Measurements from ENCODE around the gene C4orf51.

Gene C4orf51

DNA sequence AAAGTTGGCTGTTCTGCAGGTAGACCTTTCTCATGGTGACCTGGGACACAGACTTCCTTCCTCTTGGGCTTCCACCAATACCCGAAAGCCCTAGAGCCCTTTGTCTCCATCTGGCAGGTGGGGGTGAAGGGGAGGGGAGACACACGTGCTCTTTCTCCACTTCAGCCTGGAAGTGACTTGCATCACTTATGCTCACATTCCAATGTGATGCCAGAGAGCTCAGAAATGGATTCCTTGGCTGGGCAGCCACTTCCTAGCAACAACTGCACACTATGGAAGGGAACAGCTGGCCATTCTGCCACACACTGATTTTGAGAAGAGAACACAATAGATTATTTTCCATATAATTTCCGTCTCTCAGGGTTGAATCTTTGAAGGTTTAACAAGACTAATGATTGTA is 36.3 kb downstream of the C4orf51 start:
- DNase-seq: no peak

GRCh38 chr4:145716661-145717200 is 36.8 kb downstream of the C4orf51 start:
- DNase-seq: no peak

DNA sequence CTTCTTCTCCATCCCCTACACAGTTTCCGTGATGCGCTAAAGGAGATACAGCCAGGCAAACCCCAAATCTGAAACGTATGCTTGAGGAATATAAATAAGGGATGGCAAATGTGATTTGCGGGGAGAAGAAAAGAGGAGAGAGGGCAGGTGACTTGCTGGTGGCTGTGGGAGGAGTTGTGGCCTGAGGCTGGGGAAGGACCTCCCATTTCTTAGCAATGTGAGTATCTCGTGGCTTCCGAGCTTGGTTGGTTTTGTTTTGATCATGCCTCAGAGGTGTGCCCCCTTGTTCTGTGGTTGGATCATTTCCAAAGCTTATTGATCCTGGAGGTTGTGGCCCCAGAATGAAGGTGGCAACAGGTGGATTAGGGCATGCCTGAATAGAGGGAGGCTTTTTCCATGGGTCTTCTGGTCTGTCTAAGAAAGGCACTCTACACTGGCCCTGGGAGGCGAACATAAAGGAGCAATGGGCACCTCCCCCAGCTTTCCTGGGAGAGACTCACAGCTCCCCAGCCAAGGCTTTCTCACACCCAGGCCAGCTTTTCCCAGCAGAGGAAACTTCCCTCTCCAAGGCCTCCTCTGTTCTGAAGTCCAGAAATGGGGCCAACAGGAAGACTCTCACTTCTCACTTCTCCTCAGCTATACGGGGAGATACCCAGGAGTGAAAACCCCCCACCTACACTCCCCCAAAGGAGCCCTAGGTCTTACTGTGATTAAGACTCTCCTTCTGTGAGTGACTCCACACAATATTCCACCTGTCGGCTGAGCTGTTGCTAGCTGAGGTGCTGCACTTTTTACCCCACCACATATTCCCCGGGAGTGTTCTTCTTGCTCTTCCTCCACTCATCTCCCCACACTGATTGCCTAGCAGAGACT is 40.0 kb downstream of the C4orf51 start:
- DNase-seq: no peak

DNA sequence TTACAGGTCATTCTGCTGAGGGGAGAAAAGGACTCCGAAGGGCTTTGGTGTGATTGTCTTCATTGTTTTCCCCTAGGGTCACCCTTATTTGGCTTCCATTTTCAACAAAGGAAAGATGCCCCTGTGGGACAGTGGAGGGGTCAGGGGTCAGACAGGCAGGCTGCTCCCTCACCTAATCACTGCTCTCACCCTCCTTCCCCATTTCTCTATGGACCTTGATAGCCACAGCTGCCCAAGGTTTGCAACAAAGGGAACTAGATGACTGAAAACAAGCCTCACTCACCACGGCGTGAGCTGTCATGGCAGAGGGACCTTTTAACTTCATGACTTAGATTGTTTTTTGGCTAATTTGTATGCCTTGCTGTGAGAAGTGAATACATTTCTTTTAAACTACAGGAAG is 40.7 kb downstream of the C4orf51 start:
- no peak for DNase-seq

- no peak for DNase-seq
Measured at GRCh38 chr4:145722561-145722960, 42.6 kb downstream of the C4orf51 start.

GRCh38 chr4:145723336-145723735 is 43.4 kb downstream of the C4orf51 start:
- DNase-seq: no peak

- DNase-seq: no peak
Measured at GRCh38 chr4:145730026-145730425, 50.1 kb downstream of the C4orf51 start.

- DNase-seq: peak; percentile 38
Measured at GRCh38 chr4:145731028-145731427, 51.1 kb downstream of the C4orf51 start.

DNA sequence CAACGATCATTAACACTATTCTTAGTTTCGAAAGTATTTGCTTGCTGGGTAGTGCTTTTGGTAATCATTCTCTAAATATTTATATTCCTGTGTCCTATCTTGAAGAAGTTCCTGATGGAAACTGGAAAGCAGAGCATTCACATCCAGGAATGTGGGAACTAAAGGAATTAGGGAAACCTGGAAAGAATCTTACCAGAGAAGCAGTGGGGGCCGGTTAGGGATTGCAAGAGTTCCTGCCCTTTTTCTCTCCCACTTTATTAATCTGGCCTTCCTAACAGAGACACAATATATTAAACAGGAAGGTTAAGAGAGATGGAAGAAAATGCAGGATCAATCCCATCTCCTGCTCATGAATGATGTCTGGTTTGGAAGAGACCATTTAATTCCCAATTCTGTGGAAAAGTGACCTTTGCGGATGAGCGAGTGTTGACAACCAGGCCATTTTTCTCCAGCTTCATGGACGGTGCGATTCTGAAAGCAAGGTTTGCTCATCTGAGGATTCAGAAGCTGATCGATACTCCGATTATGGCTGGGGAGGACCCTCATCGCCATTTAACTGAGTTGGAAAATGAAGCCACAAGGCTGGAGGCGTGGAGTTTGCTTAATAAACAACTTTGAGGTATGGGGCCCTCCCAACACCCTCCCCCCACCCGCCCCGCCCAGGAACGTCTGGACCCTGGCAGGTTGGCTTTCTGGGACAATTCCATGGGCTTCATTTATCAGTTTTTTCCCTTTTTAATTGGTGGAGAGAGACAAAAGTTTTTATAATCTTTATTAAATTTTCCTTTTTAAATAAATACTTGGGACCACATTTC is 52.3 kb downstream of the C4orf51 start:
- DNase-seq: peak; percentile 53

DNA sequence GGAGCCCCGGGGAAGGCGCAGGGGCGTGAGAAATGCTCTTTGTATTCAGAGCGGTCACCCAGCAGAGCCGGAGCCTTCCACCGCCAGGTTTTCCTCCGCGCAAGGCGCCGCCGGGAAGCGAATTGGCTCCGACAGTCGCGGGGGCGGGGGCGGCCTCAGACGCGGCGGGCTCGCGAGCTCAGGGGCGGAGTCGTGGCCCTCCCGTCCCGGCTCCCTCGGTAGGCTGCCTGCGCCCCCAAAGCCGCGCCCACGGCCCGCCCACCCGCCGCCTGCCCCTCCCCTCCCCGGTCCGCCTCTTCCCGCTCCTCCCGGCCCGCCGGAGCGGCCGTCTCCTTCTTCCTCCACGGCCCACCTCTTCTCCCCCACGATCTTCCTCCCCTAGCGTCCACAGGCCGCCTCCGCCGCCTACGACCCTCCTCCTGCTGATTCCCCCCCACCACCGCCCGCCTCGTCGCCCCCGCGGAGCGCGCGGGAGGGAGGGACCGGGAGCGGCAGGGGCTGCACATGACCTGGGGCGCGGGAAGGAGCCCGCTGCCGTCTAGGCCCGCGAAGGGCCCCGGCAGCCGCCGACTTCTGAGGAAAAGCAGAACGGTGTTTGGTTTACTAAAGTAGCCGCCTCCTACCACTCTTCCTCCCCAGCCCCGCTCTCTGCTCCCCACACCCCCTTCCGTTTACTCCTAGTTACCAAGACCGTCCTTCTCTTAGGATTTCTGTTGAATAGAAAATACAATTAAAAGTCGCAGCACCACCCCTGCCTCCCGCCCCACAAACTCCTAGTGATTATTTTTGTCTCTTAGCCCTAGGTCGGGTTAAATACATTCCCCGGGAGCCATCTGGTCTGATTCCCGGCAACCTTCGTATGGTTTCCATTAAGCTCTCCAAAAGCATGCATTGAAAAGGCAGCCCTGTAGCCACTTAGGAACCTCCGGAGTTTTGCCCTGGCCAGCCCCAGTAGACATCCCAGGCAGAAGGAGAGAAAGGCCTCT is 53.2 kb downstream of the C4orf51 start:
- DNase-seq: peak; percentile 97

- peak; percentile 44 for DNase-seq
Measured at GRCh38 chr4:145734031-145734430, 54.1 kb downstream of the C4orf51 start.

DNA sequence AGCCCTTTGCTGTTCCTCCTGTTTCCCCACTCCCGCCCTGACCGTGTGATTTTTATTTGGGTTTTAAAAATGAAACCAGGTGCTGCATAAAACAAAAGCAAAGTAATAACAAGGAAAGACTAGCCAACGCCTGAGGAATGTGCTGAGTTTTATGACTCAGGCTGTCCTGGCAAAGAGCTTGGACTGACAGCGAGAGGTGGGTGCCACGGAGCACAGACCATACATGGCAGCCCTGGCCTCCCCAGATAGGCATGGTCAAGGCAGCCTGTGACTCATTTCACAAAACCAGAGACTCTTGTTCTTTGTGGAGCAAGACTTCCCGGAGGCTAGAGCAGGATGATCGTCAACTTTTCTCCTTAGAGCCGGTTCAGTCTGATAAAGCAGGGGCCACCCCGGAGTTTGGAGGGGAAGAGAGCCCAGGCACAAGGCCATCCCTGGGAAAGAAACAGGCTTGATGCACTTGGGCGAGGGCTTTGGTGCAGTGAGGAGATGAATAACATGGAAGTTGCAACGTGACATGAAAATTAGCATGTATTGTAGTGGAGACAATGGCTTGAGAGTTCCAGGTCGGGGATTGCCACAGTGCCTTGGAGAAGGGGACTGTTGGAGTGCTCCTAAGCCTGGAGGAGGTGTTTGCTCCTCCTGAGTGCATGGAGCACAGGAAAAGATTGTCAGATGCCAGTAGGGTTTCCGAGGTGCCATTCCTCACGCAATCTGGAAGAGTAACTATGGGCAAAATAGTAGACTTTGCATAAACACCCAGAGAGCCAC is 54.8 kb downstream of the C4orf51 start:
- DNase-seq: peak; percentile 52

DNA sequence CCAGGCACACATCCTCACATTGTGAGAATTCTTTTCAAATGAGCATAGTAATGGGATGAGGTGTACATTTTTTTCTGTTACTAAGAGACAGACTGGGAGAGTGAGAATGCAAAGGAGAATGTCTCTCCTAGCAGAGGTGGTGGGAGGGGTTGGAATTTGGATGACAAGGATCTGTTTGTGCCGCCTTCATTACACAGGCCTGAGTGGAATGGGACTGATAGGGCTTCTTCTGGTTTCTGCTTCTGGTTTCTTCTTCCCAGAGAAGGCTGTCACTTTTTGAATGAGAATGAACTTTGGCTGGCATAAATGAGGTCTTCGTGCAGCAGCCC is 55.4 kb downstream of the C4orf51 start:
- DNase-seq: peak; percentile 42

- DNase-seq: no peak
Measured at GRCh38 chr4:145735827-145736226, 55.9 kb downstream of the C4orf51 start.

GRCh38 chr4:145736241-145736831 is 56.4 kb downstream of the C4orf51 start:
- DNase-seq: no peak

DNA sequence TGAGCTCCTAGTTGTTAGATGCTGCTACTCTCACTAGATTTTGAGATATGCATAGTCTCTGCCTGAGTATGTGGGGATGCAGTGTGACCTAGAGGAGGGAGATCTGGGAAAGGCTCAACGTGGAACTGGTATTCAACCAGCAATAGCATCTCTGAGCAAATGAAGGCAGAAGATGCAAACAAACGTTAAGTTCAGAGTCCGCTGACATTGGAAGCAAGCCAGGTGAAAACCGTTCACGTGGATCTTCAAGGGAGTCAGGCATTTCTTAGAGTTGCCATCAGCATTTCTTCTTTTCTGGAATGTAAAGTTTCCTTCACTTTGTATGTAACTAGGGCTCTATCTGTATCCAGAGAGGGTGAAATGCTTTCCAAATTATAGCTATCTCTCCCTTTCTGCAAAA is 59.9 kb downstream of the C4orf51 start:
- no peak for DNase-seq

DNA sequence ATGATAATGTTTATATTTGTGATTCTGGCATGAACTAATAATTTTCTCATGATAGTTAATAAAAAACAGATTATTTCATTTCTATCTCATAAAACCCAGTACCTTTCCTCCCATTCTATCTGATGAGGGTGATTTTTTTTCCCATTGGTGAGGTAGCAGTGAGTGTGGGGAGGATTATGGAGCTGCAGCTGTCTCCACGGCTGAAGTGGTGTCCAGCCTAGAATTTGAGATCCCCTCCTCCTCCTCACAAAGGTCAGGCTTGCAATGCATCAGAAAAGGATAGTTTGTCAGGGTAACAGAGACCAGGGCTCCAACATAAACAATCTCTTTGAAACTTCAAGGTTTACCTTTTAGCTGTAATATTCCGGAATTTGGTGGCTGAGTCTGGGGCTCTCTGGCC is 60.9 kb downstream of the C4orf51 start:
- DNase-seq: no peak

DNA sequence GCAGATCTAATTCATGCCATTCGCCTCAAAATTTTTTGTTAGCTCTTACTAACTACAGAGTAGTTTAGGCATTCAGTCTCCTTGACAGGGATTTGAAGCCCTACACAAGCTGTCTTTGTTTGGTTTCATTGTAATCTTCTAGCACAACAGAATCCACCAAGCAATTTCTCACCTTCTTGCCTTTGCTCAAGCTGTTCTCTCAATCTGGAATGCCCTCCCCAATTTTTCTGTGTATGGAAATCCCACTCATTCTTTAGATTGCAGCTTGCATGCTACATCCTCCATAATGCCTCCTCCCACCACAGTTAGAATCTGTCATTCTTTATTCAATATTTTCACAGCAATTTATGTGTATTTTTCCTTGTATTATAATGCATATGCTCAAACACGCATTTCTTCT is 63.7 kb downstream of the C4orf51 start:
- no peak for DNase-seq

DNA sequence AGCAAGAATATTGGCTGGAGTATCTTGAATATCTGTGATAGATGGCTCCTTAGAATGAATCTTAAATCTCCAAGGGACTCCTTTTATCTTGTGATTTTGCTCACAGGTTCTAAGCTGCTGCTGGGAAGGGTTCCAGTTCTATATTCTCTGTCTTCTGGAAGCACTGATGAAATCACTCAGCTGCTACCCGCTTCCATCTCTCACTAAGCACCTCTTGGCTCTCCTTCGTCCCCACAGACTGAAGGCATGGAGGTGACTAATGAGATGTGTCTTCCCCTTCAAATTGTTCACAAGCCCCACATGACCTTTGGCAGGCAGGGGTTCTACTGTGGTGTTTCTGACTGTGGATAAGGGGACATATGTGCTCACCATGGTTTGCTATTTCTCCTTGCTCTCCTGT is 75.9 kb downstream of the C4orf51 start:
- no peak for DNase-seq

DNA sequence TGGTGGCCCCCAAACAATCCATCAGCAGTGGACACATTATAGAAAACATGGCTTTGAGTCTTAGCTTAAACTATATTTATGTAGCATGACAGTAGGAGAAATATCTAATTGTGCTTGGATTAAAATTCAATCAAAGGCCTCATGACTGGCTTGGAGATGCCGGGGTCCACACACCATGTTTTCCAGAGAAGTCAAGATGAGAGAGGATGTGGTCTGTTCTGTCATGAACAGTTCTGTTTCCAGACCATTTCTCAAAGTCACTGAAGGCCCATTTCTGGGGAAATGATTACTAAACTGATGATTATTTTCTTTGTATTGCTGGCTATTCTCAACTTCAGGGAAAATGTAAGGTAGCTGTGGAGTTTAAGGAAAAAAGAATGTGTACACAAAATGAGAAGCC is 76.3 kb downstream of the C4orf51 start:
- DNase-seq: no peak

GRCh38 chr4:145757188-145757587 is 77.2 kb downstream of the C4orf51 start:
- DNase-seq: no peak

Measured in eye (tissue), 1 donor.